ENCODE results near the gene TMEM179.

TMEM179 gene

DNA sequence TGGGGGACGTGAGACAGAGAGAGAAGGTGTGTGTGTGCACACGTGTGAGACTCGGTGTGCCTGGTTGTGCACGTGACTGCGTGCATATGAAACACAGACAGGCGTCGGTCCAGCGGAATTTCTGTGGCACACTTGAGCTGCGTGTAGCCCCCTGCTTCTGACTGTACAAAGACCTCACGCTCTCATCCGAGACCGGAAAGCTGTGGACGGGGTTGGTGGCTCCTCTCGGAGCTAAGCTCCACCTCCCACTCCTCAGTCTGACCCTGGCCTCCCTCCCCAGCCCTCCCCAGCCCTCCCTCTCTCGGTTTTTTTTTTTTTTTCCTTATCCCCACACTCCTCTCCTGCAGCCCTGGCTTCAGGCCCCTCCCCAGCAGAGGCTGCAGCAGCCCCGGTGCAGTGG lies 33.3 kb downstream of the TMEM179 start:
- H3K79me2 ChIP-seq (ENCODE audit: low read length), result no peaks in the 10 kb centered on the region
- no peak overlapping the region for H3K9ac ChIP-seq (ENCODE audit: low read length)
- H4K20me1 ChIP-seq (ENCODE audit: insufficient read depth, low read length), result no peaks in the 10 kb centered on the region
- H3K4me3 ChIP-seq (ENCODE audit: low read length), result no peak overlapping the region
- no peak overlapping the region for H3K4me2 ChIP-seq (ENCODE audit: low read length)
- TF ChIP-seq EZH2phosphoT487 (IDR thresholded peaks at IDR 0.05; ENCODE audit: low read depth), result no peak
- TF ChIP-seq, protein P1, sequence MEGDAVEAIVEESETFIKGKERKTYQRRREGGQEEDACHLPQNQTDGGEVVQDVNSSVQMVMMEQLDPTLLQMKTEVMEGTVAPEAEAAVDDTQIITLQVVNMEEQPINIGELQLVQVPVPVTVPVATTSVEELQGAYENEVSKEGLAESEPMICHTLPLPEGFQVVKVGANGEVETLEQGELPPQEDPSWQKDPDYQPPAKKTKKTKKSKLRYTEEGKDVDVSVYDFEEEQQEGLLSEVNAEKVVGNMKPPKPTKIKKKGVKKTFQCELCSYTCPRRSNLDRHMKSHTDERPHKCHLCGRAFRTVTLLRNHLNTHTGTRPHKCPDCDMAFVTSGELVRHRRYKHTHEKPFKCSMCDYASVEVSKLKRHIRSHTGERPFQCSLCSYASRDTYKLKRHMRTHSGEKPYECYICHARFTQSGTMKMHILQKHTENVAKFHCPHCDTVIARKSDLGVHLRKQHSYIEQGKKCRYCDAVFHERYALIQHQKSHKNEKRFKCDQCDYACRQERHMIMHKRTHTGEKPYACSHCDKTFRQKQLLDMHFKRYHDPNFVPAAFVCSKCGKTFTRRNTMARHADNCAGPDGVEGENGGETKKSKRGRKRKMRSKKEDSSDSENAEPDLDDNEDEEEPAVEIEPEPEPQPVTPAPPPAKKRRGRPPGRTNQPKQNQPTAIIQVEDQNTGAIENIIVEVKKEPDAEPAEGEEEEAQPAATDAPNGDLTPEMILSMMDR (IDR thresholded peaks at IDR 0.05; ENCODE audit: low read depth, low read length), result no peak
- 0 out of 2 replicates have a peak, but pooled peaks cover 3% of the 10 kb centered on the region for H3K27me3 ChIP-seq (ENCODE audit: low read depth, low read length)
- H3K9me3 ChIP-seq (ENCODE audit: insufficient read depth, low read length), result no peaks in the 10 kb centered on the region
- no peak overlapping the region for H3K27ac ChIP-seq (ENCODE audit: low read length)
- H3K36me3 ChIP-seq (replicated peaks; ENCODE audit: low read depth, low read length), result no peaks in the 10 kb centered on the region
- H3K4me1 ChIP-seq (ENCODE audit: low read length), result no peaks in the 10 kb centered on the region
- H2AFZ ChIP-seq (ENCODE audit: low read depth, low read length), result no peak overlapping the region

DNA sequence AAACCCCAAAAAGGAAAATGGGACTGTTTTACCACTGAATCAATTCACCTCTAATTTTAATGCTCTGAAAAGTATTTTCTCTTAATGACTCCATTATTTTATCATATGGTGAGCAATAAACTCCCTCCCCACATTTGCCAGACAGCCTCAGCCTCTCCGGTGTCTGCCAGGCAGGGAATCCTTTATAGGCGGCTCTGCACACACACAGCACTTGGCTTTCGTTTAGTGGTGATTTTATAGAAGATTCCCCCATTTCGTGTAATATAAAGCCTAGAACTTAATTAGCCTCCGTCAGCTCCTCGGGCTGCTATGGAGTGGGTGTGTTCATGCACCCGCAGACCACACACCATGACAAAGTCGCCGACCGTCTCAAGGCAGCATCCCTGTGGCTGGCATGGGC lies 35.1 kb downstream of the TMEM179 start:
- no peak for TF ChIP-seq EZH2phosphoT487 (IDR thresholded peaks at IDR 0.05; ENCODE audit: low read depth)
- TF ChIP-seq, protein P1 (IDR thresholded peaks at IDR 0.05; ENCODE audit: low read depth, low read length), result no peak
- no peaks in the 10 kb centered on the region for H3K36me3 ChIP-seq (replicated peaks; ENCODE audit: low read depth, low read length)
- no peak overlapping the region for H2AFZ ChIP-seq (ENCODE audit: low read depth, low read length)
- H3K79me2 ChIP-seq (ENCODE audit: low read length), result no peaks in the 10 kb centered on the region
- H3K27ac ChIP-seq (ENCODE audit: low read length), result no peak overlapping the region
- no peaks in the 10 kb centered on the region for H4K20me1 ChIP-seq (ENCODE audit: insufficient read depth, low read length)
- H3K4me2 ChIP-seq (ENCODE audit: low read length), result no peak overlapping the region
- H3K9ac ChIP-seq (ENCODE audit: low read length), result no peak overlapping the region
- no peak overlapping the region for H3K4me3 ChIP-seq (ENCODE audit: low read length)
- no peaks in the 10 kb centered on the region for H3K9me3 ChIP-seq (ENCODE audit: insufficient read depth, low read length)
- peaks cover 17% of the 10 kb centered on the region for H3K27me3 ChIP-seq (ENCODE audit: low read depth, low read length)
- no peaks in the 10 kb centered on the region for H3K4me1 ChIP-seq (ENCODE audit: low read length)

GRCh38 chr14:104568620-104569019 lies 36.0 kb downstream of the TMEM179 start:
- H4K20me1 ChIP-seq (ENCODE audit: insufficient read depth, low read length), result no peaks in the 10 kb centered on the region
- H3K27me3 ChIP-seq (ENCODE audit: low read depth, low read length), result peaks cover 17% of the 10 kb centered on the region
- H3K36me3 ChIP-seq (replicated peaks; ENCODE audit: low read depth, low read length), result no peaks in the 10 kb centered on the region
- TF ChIP-seq EZH2phosphoT487 (IDR thresholded peaks at IDR 0.05; ENCODE audit: low read depth), result no peak
- TF ChIP-seq, protein P1 (IDR thresholded peaks at IDR 0.05; ENCODE audit: low read depth, low read length), result no peak
- H3K27ac ChIP-seq (ENCODE audit: low read length), result no peak overlapping the region
- no peak overlapping the region for H3K4me3 ChIP-seq (ENCODE audit: low read length)
- H3K4me2 ChIP-seq (ENCODE audit: low read length), result no peak overlapping the region
- no peak overlapping the region for H2AFZ ChIP-seq (ENCODE audit: low read depth, low read length)
- H3K9ac ChIP-seq (ENCODE audit: low read length), result no peak overlapping the region
- no peaks in the 10 kb centered on the region for H3K79me2 ChIP-seq (ENCODE audit: low read length)
- peaks cover 6% of the 10 kb centered on the region for H3K4me1 ChIP-seq (ENCODE audit: low read length)
- H3K9me3 ChIP-seq (ENCODE audit: insufficient read depth, low read length), result no peaks in the 10 kb centered on the region

DNA sequence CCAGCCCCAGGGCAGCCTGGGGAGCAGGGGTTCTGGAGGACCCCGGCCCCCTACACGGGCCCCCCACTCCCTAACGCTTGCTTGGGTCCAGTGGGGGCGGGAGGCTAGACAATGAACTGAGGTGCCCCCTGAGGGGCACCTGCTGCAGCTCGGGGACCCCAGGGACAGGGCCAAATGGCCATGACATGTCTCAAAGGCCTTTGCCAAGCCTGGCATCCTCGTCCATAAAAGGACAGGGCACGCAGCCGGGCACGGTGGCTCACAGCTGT lies 36.7 kb downstream of the TMEM179 start:
- no peak overlapping the region for H3K4me2 ChIP-seq (ENCODE audit: low read length)
- H4K20me1 ChIP-seq (ENCODE audit: insufficient read depth, low read length), result no peaks in the 10 kb centered on the region
- H3K27ac ChIP-seq (ENCODE audit: low read length), result no peak overlapping the region
- H2AFZ ChIP-seq (ENCODE audit: low read depth, low read length), result no peak overlapping the region
- peaks cover 17% of the 10 kb centered on the region for H3K27me3 ChIP-seq (ENCODE audit: low read depth, low read length)
- H3K4me3 ChIP-seq (ENCODE audit: low read length), result no peak overlapping the region
- no peaks in the 10 kb centered on the region for H3K79me2 ChIP-seq (ENCODE audit: low read length)
- TF ChIP-seq EZH2phosphoT487 (IDR thresholded peaks at IDR 0.05; ENCODE audit: low read depth), result no peak
- TF ChIP-seq, protein P1 (IDR thresholded peaks at IDR 0.05; ENCODE audit: low read depth, low read length), result no peak
- H3K36me3 ChIP-seq (replicated peaks; ENCODE audit: low read depth, low read length), result no peaks in the 10 kb centered on the region
- peaks cover 10% of the 10 kb centered on the region for H3K4me1 ChIP-seq (ENCODE audit: low read length)
- no peaks in the 10 kb centered on the region for H3K9me3 ChIP-seq (ENCODE audit: insufficient read depth, low read length)
- H3K9ac ChIP-seq (ENCODE audit: low read length), result no peak overlapping the region
